Ramos (cell line): ENCODE data around the gene C1QTNF8.

ENCODE experiments used
- in situ Hi-C: fragments of 300-500 bp; cut with MboI; formaldehyde crosslinking; loops from one replicate; pipeline ENCODE4 v1.14.3; 2022; ENCODE audit warnings: low sequenced_read_pairs; ENCODE audit not compliant: unreplicated experiment

C1QTNF8 gene

GRCh38 chr16:1050921-1051320, 45.1 kb downstream of the C1QTNF8 start:
- in situ Hi-C loops = loop anchor here (25.0 kb wide), 1 partner anchor 339 kb away; the partner anchor contains the start of genes ANTKMT, FBXL16 and METRN

GRCh38 chr16:1050516-1050915, 45.5 kb downstream of the C1QTNF8 start:
- in situ Hi-C loops = loop anchor here (25.0 kb wide), 1 partner anchor 338 kb away; the partner anchor contains the start of genes ANTKMT, FBXL16 and METRN

- in situ Hi-C loops = loop anchor here (25.0 kb wide), 1 partner anchor 338 kb away; the partner anchor contains the start of genes ANTKMT, FBXL16 and METRN
These were observed 46.1 kb downstream of the C1QTNF8 start for GRCh38 chr16:1049976-1050247.

GRCh38 chr16:1049113-1049975, 46.7 kb downstream of the C1QTNF8 start:
- in situ Hi-C loops = no loop called here

- in situ Hi-C loops = no loop called here
These were observed 47.5 kb downstream of the C1QTNF8 start for GRCh38 chr16:1048442-1049112.

- in situ Hi-C loops = no loop called here
These were observed 48.2 kb downstream of the C1QTNF8 start for GRCh38 chr16:1047801-1048200.

- in situ Hi-C loops = no loop called here
These were observed 48.9 kb downstream of the C1QTNF8 start for GRCh38 chr16:1047123-1047522.

GRCh38 chr16:1045993-1046911, 49.8 kb downstream of the C1QTNF8 start:
- in situ Hi-C loops = no loop called here

- in situ Hi-C loops = no loop called here
These were observed 50.6 kb downstream of the C1QTNF8 start for GRCh38 chr16:1045310-1045992.

- in situ Hi-C loops = no loop called here
These were observed 51.4 kb downstream of the C1QTNF8 start for GRCh38 chr16:1044460-1045309.

GRCh38 chr16:1043881-1044451, 52.1 kb downstream of the C1QTNF8 start:
- in situ Hi-C loops = no loop called here

GRCh38 chr16:1042866-1043265, 53.2 kb downstream of the C1QTNF8 start:
- in situ Hi-C loops = no loop called here

- in situ Hi-C loops = no loop called here
These were observed 53.8 kb downstream of the C1QTNF8 start for GRCh38 chr16:1042049-1042744.

- in situ Hi-C loops = no loop called here
These were observed 55.7 kb downstream of the C1QTNF8 start for GRCh38 chr16:1040346-1040745.

- in situ Hi-C loops = no loop called here
These were observed 56.3 kb downstream of the C1QTNF8 start for GRCh38 chr16:1039762-1040161.

GRCh38 chr16:1038932-1039331, 57.1 kb downstream of the C1QTNF8 start:
- in situ Hi-C loops = no loop called here
